SH-SY5Y (cell line): Measurements from ENCODE around the gene CAMKMT.

Experiments
- GATA2 ChIP-seq: IDR thresholded peaks from 2 replicates; pipeline ENCODE4 v1.6.1; 2011; ENCODE audit warnings: mild to moderate bottlenecking, low read depth, low read length
- GATA3 ChIP-seq: IDR thresholded peaks from 2 replicates; pipeline ENCODE4 v1.6.1; 2011; ENCODE audit warnings: low read depth, mild to moderate bottlenecking, low read length, moderate library complexity

DNA sequence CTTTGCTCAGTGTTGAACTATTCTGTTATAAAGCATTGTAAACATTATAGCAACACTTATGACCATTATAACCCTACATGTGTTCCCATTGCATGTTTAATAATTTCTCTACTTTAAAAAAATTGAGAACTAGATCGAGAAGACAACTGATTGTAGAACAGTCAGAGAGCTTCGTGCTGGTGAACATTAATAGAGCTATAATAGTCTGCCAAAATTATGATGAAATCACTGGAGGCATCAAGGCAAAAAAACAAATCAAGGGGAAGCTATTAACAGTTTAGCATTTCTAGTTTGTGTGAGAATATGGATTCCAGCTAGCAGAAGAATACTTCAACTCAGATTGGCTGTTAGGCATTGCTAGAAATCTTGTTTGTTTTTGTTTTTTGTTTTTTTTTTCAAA, 284.2 kb downstream of the CAMKMT start:
- TF ChIP-seq GATA2 (no peak), GATA3 (no peak)
